AG09319 (cell line): ENCODE data around the gene SH3TC1.

Experiments
- DNase-seq: peaks from one replicate; pipeline ENCODE4 v3.0.0-alpha.2; 2010; ENCODE audit warnings: low read depth; ENCODE audit errors: extremely low read depth
- TF ChIP-seq, protein P1 (sequence below): IDR thresholded peaks from 2 replicates; pipeline ENCODE4 v1.5.1; 2011; ENCODE audit warnings: low read depth, mild to moderate bottlenecking, inconsistent platforms, low read length, moderate library complexity

The SH3TC1 gene

DNA sequence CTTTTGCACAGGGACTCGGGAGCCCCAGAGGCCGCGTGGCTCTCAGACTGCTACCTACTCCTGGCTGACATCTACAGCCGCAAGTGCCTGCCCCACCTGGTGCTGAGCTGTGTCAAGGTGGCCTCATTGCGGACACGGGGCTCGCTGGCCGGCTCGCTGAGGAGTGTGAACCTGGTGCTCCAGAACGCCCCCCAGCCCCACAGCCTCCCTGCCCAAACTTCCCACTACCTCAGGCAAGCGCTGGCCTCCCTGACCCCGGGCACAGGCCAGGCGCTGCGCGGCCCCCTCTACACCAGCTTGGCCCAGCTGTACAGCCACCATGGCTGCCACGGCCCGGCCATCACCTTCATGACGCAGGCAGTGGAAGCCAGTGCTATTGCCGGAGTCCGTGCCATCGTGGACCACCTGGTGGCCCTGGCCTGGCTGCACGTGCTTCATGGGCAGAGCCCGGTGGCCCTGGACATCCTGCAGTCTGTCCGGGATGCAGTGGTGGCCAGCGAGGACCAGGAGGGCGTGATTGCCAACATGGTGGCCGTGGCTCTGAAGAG is 28.8 kb downstream of the SH3TC1 start:
- TF ChIP-seq, protein P1, sequence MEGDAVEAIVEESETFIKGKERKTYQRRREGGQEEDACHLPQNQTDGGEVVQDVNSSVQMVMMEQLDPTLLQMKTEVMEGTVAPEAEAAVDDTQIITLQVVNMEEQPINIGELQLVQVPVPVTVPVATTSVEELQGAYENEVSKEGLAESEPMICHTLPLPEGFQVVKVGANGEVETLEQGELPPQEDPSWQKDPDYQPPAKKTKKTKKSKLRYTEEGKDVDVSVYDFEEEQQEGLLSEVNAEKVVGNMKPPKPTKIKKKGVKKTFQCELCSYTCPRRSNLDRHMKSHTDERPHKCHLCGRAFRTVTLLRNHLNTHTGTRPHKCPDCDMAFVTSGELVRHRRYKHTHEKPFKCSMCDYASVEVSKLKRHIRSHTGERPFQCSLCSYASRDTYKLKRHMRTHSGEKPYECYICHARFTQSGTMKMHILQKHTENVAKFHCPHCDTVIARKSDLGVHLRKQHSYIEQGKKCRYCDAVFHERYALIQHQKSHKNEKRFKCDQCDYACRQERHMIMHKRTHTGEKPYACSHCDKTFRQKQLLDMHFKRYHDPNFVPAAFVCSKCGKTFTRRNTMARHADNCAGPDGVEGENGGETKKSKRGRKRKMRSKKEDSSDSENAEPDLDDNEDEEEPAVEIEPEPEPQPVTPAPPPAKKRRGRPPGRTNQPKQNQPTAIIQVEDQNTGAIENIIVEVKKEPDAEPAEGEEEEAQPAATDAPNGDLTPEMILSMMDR, result no peak
- no peak for DNase-seq

DNA sequence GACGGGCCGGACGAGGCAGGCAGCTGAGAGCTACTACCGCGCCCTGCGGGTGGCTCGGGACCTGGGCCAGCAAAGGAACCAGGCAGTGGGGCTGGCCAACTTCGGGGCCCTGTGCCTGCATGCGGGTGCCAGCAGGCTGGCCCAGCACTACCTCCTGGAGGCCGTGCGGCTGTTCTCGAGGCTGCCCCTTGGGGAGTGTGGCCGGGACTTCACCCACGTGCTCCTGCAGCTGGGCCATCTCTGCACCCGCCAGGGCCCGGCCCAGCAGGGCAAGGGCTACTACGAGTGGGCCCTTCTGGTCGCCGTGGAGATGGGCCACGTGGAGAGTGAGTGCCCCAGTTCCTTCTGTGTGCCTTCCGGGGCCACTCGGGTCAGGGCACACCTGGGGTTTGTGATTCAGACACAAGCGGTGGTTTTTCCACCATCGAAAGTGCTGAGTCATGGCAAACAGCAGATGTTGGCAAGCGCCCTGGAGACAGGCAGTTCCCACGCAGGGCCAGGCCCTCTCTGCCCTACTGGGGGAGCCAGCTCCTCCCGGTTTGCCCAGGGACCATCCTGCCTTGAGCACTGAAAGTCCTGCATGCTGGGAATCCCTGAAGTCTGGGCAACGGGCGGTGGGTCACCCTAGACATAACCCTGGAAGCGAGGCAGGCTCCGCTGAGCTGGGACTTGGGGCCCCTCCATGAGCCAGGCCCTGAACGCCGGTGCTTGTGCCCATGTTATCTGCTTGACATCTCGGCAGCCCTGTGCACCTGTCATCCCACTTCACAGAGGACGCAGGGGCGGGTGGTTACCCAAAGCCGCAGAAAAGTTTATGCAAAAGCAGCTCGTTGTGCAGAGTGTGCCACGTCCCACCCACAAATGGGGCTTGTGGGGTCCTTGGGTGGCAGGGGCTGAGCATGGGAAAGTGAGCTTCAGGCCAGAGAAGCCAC is 29.5 kb downstream of the SH3TC1 start:
- TF ChIP-seq, protein P1, result no peak; the same call in 1 of the 2 replicates

DNA sequence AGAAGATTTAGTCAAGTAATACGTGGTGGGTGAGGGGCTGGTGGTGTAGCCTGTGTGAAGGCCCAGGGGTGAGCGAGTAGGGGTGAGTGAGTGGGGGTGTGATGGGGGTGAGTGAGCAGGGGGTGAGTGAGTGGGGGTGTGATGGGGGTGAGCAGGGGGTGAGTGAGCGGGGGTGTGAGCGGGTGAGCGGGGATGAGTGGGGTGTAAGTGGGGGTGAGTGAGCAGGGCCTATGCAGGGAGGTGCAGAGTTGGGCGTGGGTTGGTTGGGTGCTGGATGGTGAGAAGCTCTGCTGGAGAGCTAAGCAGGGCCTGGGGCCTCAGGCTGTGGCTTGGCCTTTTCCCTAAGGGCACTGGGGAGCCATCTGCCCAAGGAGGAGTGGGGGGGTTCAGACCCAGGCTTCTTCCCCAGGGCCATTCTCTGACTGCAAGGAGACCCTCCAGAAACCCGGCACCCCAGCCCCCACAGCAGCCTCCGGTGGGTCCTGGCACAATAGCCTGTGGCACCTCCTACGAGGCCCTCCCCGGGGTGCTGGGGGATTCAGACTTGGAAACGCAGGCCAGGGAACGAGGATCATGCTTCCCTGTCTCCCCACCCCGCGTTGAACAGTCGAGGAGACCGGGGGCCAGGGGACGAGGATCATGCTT is 30.4 kb downstream of the SH3TC1 start:
- no peak for DNase-seq
- TF ChIP-seq, protein P1, result no peak

More for the DNA sequence above, 29.5 kb downstream of the SH3TC1 start:
- DNase-seq, result peak; percentile 63

DNA sequence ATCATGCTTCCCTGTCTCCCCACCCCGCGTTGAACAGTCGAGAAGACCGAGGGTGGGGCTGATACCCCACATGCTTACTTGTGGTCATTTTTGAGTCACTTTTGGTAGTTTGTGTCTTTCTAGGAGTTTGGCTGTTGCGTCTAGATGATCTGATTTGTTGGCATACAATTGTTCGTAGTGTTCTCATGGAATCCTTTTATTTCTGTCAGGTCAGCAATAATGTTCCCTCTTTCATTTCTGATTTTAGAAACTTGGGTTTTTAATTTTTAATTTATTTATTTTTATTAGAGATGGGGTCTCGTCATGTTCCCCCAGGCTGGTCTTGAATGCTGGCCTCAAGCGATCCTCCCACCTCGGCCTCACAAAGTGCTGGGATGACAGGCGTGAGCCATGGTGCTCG is 30.9 kb downstream of the SH3TC1 start:
- TF ChIP-seq, protein P1, result no peak
- no peak for DNase-seq

DNA sequence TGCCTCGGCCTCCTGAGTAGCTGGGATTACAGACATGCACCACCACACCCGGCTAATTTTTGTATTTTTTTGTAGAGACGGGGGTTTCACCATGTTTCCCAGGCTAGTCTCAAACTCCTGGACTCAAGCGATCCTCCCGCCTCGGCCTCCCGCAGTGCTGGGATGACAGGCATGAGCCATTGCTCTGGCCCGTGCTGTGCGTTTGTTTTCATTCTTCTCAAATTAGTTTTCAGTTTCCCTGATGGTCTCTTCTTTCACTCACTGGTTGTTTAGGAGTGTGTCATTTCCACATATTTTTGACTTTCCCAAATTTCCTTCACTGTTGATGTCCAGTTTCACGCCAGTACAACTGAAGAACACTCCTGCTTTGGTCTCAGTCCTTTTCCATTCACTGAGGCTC is 31.8 kb downstream of the SH3TC1 start:
- no peak for DNase-seq
- TF ChIP-seq, protein P1, result no peak

DNA sequence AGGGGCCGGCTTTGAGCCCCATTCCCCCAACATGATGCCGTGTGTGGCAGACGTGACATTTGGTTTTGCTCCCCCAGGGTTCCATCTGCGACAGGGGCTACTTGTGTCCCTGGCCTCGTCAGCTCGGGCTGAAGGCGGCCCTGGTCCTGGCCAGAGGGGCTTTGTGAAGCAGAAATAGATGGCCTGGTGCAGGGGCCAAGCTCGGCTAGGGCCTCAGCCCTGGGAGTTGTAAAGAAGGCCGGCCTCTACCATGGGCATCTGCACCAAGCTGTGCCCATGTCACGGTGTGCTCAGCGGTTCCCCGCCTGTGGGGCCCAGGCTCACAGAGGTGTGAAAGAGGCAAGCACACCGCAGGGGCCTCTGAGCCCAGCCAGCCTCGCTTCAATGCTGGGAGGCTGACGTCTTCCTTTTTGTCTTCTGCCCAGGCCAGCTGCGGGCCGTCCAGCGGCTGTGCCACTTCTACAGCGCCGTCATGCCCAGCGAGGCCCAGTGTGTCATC is 32.5 kb downstream of the SH3TC1 start:
- TF ChIP-seq, protein P1, result no peak
- no peak for DNase-seq
